Stimulated activated naive CD8-positive, alpha-beta T cell treated with anti-CD3 and anti-CD28 coated beads, Interleukin-15, amount 100 ng/mL, for 72 hours (primary cell): ENCODE results near the gene ATP2B2.
"Not testable (repeated sequence)": the region's sequence is repeated elsewhere in the genome, so short reads cannot be mapped to it uniquely, and the experiment has no call there.

ENCODE experiments used
- ATAC-seq: fragments of 150-1000 bp; cut with Tn5 transposase; 2 replicates; pipeline ENCODE4 v1.10.0; 2021; ENCODE audit warnings: mild to moderate bottlenecking, moderate library complexity
- DNase-seq, 2 donors: peaks; one replicate each; pipeline ENCODE4 v3.0.0; 2021 to 2022
- H3K27ac Mint-ChIP-seq, 2 donors: one replicate each; pipeline ENCODE4 v1.8.0; 2022; ENCODE audit warnings: mild to moderate bottlenecking in 2 of 2, mixed read lengths in 2 of 2, moderate library complexity in 2 of 2
- H3K27me3 Mint-ChIP-seq: one replicate; pipeline ENCODE4 v1.8.0; 2022; ENCODE audit warnings: mixed read lengths
- H3K4me1 Mint-ChIP-seq: one replicate; pipeline ENCODE4 v1.8.0; 2022; ENCODE audit warnings: mild to moderate bottlenecking, mixed read lengths
- H3K4me3 Mint-ChIP-seq, 2 donors: one replicate each; pipeline ENCODE4 v1.8.0; 2022; ENCODE audit warnings: mild to moderate bottlenecking in 2 of 2, mixed read lengths in 2 of 2, moderate library complexity in 1 of 2
- H3K9me3 Mint-ChIP-seq, 2 donors: one replicate each; pipeline ENCODE4 v1.8.0; 2022; ENCODE audit warnings: mixed read lengths in 2 of 2

The ATP2B2 gene

DNA sequence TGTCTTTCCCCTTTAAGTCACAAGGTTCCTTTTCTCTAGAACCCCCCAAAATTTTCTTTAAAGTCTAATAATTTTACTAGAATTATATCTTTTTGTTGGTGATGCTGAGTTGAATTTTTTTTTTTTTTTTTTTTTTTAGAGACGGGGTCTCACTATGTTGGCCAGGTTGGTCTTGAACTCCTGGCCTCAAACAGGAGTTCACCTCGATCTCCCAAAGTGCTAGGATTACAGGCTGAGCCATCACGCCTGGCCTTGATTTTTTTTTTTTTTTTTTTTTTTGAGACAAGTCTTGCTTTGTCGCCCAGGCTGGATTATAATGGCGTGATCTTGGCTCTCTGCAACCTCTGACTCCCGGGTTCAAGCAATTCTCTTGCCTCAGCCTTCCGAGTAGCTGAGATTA is 196.7 kb downstream of the ATP2B2 start:
- Mint-ChIP-seq H3K27ac (no peak overlapping the region), H3K27me3 (no peaks in the 10 kb centered on the region), H3K9me3 (no peaks in the 10 kb centered on the region), H3K4me3 (no peak overlapping the region), H3K4me1 (no peaks in the 10 kb centered on the region)
- ATAC-seq (no peak), DNase-seq (no peak)

DNA sequence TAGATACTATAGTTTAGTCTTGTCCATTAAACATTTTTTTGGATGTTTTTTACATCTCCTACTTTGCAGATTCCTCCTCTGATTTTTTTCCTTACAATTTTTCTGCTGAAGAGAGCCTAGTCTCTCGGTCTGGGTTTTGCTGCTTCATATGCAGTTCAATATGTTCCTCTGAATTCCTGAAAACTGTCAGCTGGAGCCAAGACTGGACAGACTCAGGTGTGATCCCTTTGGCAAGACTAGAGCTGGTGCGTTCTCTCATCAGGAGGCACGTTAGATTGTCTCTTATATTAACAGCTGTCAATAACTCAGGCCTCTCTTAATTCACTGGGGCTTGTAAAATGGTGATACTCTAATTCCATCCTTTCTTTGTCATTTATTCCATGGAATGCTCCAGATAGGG is 199.2 kb downstream of the ATP2B2 start:
- no peak for DNase-seq
- ATAC-seq: no peak
- no peaks in the 10 kb centered on the region for H3K27me3 Mint-ChIP-seq
- H3K4me1 Mint-ChIP-seq: no peaks in the 10 kb centered on the region
- H3K27ac Mint-ChIP-seq: peak overlapping the region; percentile 35 to 88
- no peak overlapping the region for H3K4me3 Mint-ChIP-seq
- H3K9me3 Mint-ChIP-seq: no peaks in the 10 kb centered on the region

DNA sequence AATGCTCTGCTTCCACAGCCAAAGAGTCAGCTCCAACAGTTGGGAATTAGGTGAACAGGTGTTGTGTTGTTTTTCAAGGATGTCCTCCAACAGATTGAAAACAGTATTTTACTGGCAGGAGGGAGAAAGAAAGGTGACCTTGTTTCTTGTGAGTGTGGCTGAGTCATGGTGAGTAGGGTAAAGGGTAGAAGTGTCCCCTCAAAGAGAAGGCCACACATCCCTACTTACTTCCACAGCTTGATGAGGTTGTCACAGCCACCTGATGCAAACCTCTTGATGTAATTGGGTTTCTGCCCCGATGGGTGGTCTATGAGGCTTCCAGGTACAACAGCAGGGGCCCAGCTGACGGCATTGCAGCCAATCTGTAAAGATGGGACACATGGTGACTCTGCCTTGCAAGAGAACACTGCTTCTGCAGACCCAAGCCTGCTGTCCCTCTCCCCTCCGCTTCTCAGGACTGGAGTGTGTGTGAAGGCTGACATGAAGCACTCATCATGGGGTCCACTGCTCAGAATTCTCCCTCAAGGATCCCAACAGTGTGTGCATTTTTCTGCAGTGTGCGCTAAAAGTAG is 200.0 kb downstream of the ATP2B2 start:
- Mint-ChIP-seq H3K4me3 (no peak overlapping the region), H3K27me3 (no peaks in the 10 kb centered on the region), H3K4me1 (no peaks in the 10 kb centered on the region), H3K9me3 (no peaks in the 10 kb centered on the region), H3K27ac (no peak overlapping the region)
- ATAC-seq (no peak), DNase-seq (no peak)

DNA sequence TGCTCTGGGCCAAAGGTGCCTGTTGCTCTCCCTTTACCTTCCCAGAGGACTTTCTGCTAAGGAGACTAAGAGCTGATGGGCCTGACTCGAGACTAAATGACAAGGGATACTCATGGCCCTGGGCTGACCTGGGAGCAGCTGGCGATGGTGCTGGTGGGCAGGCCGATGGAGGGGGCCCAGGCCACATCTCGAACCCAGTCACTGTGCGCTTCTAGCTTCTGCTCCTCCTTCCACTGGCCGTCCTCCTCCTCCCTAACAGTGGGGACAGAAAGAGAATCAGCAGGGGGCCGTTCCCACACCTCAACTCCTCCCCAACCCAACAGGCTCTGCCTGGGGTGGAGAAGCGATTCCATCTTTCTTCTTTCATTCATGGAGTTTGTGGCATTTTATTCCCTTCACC is 200.5 kb downstream of the ATP2B2 start:
- H3K27me3 Mint-ChIP-seq: no peaks in the 10 kb centered on the region
- no peak overlapping the region for H3K4me3 Mint-ChIP-seq
- no peaks in the 10 kb centered on the region for H3K9me3 Mint-ChIP-seq
- ATAC-seq: peak; percentile 18
- H3K27ac Mint-ChIP-seq: no peak overlapping the region
- peaks cover 5% of the 10 kb centered on the region for H3K4me1 Mint-ChIP-seq
- no peak for DNase-seq

DNA sequence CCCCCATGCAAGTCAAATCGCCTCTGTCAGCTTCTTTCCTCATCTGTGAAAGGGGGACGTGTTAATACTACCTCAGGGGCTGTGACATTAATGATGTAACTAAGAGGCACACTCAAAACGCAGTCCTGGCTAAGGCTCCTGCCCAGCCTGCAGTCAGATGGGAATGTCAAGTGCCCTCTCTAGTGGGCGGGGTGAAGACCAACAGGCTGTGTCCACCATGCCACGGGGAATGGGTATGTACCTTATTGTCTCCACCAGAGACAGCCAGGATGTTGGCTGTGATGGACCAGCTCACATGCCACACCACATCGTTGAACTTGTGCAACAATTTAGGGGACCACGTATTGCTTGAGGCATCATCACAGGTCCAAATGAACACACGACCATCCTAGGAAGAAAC is 201.6 kb downstream of the ATP2B2 start:
- DNase-seq (peak in 1 of 2 donors; percentile 5), ATAC-seq (no peak)
- Mint-ChIP-seq H3K9me3 (no peaks in the 10 kb centered on the region), H3K4me1 (peaks cover 14% of the 10 kb centered on the region), H3K27ac (peak overlapping the region in 1 of 2 donors; percentile 51), H3K27me3 (no peaks in the 10 kb centered on the region), H3K4me3 (no peak overlapping the region)

DNA sequence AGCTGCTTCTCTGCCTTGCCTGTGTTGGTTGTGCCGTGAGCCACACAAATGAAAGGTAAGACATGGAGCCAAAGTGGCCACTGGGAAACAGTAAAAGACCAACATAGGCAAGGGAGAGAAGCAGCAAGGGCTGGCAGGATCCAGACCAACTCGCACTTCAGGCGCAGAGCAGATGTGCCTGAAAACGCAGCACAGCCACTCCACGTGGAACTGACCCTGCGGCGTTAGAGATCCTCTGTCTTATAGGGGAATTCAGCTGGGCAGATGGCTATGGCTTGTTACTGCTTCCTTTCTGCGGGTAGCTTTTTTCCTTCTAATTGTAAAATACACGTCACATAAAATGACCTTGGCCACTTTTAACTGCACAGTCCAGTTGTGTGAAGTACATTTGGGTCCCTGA is 202.3 kb downstream of the ATP2B2 start:
- DNase-seq (no peak), ATAC-seq (no peak)
- no peak overlapping the region for H3K4me3 Mint-ChIP-seq
- no peak overlapping the region for H3K27ac Mint-ChIP-seq
- H3K9me3 Mint-ChIP-seq: no peaks in the 10 kb centered on the region
- no peaks in the 10 kb centered on the region for H3K27me3 Mint-ChIP-seq
- H3K4me1 Mint-ChIP-seq: peaks cover 14% of the 10 kb centered on the region

DNA sequence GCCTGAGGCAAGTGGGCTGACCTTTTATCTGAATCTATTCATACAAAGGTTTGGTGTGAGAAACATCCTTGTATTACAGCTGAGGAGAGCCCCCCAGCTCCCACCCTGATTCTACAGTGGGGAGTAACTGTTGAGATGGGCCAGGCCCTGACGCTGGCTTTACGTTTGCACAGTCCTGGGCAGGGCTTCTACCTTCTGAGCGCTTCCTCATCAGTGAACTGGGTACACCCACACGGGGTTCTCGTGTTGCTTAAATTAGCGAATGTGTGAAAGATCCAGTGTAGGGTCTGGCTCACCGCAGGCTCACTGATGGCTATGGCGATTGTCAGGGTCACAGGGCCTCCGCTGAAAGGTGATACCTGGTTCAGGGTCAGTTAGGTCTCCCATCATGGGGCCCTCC is 205.3 kb downstream of the ATP2B2 start:
- Mint-ChIP-seq H3K4me1 (peaks cover 14% of the 10 kb centered on the region), H3K27me3 (no peaks in the 10 kb centered on the region), H3K9me3 (no peaks in the 10 kb centered on the region), H3K27ac (peak overlapping the region; percentile 49 to 55), H3K4me3 (peak overlapping the region in 1 of 2 donors; percentile 13)
- peak; percentile 37 for ATAC-seq
- no peak for DNase-seq

DNA sequence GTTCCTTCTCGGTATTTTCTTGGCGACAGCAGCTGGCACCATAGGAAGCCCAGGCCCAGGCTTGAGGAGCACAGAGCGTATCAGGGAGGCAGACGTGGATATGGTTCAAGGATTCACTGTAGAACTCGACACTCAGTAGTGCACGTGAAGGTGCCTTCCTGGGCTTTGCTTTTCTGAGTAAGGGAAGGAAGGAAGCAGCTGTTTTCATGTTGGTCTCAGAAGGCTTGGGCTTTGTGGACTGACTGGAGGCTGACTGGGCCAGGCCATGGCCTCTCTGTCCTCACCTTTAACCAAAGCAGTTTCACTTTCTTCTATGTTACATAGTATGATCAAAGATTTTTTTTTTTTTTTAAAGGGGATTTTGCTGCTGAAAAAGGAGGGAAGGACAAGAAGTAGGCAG is 205.7 kb downstream of the ATP2B2 start:
- H3K4me1 Mint-ChIP-seq: peaks cover 14% of the 10 kb centered on the region
- peak; percentile 91 for ATAC-seq
- H3K9me3 Mint-ChIP-seq: no peaks in the 10 kb centered on the region
- no peak for DNase-seq
- peak overlapping the region; percentile 49 to 55 for H3K27ac Mint-ChIP-seq
- H3K27me3 Mint-ChIP-seq: no peaks in the 10 kb centered on the region
- peak overlapping the region in 1 of 2 donors; percentile 13 for H3K4me3 Mint-ChIP-seq

DNA sequence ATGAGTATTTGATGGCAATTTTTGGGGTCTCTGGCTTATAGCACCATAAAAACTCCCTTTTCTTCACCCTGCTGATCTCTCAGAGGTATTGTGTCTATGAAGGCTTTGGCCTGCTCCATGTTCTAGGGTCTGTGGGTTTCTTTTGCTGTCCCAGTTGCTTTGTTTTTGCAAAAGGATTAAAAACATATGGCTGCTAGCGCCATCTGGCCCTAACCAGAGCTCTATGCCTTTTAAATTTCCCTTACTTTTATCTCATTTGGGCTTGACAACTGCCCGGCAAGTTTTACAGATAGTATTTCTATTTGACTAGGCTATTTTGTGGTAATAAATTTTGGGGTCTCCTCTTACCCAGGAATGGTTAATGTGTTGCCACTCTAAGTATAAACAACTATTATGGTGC is 206.2 kb downstream of the ATP2B2 start:
- no peaks in the 10 kb centered on the region for H3K27me3 Mint-ChIP-seq
- peak overlapping the region; percentile 49 to 55 for H3K27ac Mint-ChIP-seq
- H3K4me3 Mint-ChIP-seq: no peak overlapping the region
- peaks cover 14% of the 10 kb centered on the region for H3K4me1 Mint-ChIP-seq
- ATAC-seq: no peak
- no peaks in the 10 kb centered on the region for H3K9me3 Mint-ChIP-seq
- DNase-seq: no peak

DNA sequence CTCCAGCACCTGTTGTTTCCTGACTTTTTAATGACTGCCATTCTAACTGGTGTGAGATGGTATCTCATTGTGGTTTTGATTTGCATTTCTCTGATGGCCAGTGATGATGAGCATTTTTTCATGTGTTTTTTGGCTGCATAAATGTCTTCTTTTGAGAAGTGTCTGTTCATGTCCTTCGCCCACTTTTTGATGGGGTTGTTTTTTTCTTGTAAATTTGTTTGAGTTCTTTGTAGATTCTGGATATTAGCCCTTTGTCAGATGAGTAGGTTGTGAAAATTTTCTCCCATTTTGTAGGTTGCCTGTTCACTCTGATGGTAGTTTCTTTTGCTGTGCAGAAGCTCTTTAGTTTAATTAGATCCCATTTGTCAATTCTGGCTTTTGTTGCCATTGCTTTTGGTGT is 207.3 kb downstream of the ATP2B2 start:
- H3K27me3 Mint-ChIP-seq, H3K9me3 Mint-ChIP-seq, H3K4me3 Mint-ChIP-seq, H3K27ac Mint-ChIP-seq, ATAC-seq, DNase-seq: not testable (repeated sequence)
- H3K4me1 Mint-ChIP-seq: peaks cover 14% of the 10 kb centered on the region

DNA sequence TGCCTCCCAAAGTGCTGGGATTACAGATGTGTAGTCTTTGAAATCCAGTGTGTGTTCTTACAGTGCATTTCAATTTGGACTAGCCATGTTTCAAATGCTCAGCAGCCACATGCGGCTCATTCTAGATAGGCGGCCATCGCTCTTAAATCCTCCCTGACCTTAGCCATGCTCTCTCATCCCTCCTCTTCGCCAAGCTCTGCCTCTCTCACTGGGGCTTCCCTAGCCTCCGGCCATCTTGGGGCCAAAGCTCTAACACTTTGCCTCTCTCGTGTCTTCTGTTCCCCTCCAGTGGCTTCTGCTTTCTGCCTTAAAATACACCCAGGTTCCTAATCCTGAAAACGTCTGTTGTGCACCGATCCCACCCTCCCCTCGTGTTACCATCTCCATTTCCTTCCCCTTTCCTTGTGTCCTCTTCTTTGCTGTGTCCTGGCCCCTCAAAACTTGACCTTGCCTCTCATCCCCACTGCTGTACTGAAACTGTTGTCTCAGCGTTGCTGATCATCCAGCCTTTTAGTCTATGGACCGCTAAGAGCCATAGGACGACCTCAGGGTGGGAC is 211.3 kb downstream of the ATP2B2 start:
- Mint-ChIP-seq H3K4me3 (no peak overlapping the region), H3K27ac (peak overlapping the region in 1 of 2 donors; percentile 28), H3K4me1 (peaks cover 19% of the 10 kb centered on the region), H3K9me3 (no peaks in the 10 kb centered on the region), H3K27me3 (no peaks in the 10 kb centered on the region)
- DNase-seq (no peak), ATAC-seq (no peak)

DNA sequence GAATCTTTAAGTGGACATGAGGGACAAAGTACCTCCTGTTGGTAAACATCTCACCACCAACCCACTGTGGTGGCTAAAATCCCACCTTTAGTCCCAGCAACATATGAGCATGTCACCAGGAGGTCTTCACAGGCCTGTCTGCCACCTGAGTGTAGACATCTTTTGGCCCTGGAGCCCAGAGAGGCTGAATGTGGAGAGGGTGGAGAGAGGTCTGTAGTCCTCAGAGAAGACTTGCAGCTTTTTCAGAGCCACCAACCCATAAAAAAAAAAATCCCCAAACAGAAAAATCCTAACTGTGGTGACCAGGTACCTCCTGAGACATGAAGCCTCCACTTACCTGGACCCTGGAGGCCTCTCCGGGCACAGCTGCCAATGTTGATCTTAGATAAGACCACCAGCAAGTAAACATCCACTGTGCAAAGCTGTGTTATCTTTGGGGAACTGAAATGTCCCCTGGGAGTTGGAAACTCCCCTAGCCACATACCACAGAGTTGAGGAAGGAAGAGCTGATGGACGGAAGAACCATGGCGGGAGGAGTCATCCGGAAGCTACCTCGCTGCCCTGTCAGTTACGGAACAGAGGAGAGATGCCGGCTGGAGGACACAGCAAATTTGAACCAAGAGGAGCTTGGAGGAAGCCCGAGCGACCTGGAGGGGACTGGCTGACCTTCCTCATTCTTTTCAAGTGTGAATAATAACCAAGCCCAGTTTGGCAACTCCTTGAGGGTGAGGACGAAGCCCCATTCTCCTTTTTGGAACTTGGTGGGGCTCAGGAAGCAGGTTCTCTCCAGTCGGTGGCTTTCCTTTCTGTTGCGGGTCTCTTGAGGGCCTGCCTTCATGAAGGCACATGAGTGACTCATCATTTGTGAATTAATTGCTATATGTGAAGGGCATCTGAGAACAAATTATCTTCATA is 212.6 kb downstream of the ATP2B2 start, which contains the start of gene GHRL:
TSS of gene GHRL (minus strand) at position 443 of the 915 bp plus-strand sequence. CDS start 2,767 bp downstream, outside the sequence.
- no peaks in the 10 kb centered on the region for H3K27me3 Mint-ChIP-seq

DNA sequence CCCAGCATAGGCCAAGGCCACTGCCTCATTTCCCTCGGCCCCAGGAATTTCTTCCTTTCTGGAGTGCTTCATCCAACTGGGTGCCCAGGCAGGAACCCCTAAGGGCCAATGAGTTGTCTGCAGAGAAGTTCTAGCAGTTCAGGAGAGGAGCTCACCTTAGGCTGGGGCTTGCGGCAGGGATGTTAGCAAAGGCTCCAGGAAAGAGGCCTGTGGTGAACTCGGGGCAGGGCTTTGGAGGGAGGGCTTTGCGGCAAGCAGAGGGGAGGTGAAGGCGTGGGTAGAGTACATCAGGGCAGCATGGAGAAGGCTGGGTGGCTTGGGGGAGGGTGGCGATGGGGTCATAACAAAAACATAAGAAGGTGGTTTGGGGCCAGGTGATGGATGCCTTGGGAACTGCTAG is 213.7 kb downstream of the ATP2B2 start:
- ATAC-seq (no peak), DNase-seq (no peak)
- Mint-ChIP-seq H3K27ac (peak overlapping the region; percentile 69 to 96), H3K27me3 (no peaks in the 10 kb centered on the region), H3K4me1 (peaks cover 27% of the 10 kb centered on the region), H3K9me3 (no peaks in the 10 kb centered on the region), H3K4me3 (no peak overlapping the region)

More for the DNA sequence above, 212.6 kb downstream of the ATP2B2 start, which contains the start of gene GHRL:
- peaks cover 19% of the 10 kb centered on the region for H3K4me1 Mint-ChIP-seq
- H3K4me3 Mint-ChIP-seq: peak within 1 kb of the TSS; percentile 25 to 54
- H3K9me3 Mint-ChIP-seq: no peaks in the 10 kb centered on the region
- no peak for DNase-seq
- peak within 1 kb of the TSS; percentile 82 to 92 for H3K27ac Mint-ChIP-seq
- ATAC-seq: peak; percentile 27

DNA sequence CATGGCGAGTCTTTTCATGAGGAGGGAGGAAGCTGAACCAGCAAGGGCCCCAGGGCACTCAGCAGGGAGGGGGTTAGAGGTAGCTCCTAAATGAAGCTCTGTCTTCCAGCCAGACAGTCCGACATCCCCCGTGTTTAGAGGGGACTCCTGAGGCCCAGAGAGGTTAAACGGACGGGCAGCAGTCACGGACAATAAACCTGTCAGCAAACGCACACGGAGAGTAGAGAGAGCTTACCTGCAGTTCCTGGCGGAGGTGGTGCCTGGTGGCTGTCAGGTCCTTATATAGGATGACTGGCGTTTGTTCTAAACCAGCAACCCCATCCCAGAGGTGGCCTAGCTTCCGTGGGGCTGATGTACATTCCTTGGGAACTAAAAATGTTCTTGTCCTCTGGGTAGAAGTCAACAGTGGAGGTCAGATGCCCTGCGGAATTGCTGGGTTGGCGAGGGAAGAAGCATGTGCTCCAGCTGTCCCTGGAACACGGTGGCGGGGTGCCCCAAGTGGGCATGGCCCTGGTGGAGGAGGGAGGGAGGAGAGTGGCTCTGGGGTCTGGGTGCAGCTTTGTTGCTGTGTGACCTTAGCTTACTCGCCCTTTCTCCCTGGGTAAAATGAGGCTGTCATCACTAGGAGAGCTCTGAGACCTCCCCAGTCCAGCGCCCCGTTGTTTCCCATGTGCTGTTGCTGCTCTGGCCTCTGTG is 214.8 kb downstream of the ATP2B2 start:
- H3K9me3 Mint-ChIP-seq: no peaks in the 10 kb centered on the region
- no peak for DNase-seq
- no peaks in the 10 kb centered on the region for H3K27me3 Mint-ChIP-seq
- H3K4me3 Mint-ChIP-seq: no peak overlapping the region
- H3K4me1 Mint-ChIP-seq: peaks cover 34% of the 10 kb centered on the region
- H3K27ac Mint-ChIP-seq: peak overlapping the region in 1 of 2 donors; percentile 72
- no peak for ATAC-seq

DNA sequence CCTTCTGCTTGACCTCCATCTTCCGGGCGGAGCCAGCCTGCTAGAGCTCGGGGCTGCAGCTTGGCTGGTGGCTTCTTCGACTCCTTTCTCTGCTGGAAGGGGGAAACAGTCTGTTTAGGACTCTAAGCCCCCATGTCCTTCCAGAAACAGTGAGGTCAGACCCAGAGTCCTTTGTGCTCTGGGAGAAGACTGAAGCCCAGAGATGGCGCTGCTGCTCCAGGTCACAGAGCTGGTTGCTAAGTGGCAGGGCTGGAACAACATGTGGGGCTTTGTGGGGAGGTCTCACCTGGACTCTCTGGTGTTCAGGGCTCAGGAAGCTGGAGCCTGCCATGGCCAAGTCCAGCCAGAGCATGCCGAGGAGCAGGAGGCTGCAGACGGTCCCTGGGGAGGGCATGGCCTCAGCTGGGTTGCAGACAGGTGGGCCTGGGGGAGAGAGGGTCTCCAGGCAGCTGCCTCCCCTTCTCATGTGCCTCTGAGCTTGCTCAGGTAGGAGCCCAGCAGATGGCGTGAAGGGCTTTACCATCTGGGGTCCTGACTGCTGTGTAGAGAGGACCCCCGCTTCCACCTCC is 215.5 kb downstream of the ATP2B2 start:
- Mint-ChIP-seq H3K4me1 (peaks cover 42% of the 10 kb centered on the region), H3K9me3 (no peaks in the 10 kb centered on the region), H3K27ac (peak overlapping the region; percentile 42 to 72), H3K27me3 (no peaks in the 10 kb centered on the region), H3K4me3 (no peak overlapping the region)
- DNase-seq (no peak), ATAC-seq (no peak)
